CD1c-positive myeloid dendritic cell (primary cell): Measurements from ENCODE around the gene FYN.
"Not testable (repeated sequence)": the region's sequence is repeated elsewhere in the genome, so short reads cannot be mapped to it uniquely, and the experiment has no call there.

ENCODE experiments used
- DNase-seq: peaks from one replicate; pipeline ENCODE4 v3.0.0-alpha.2; 2016; ENCODE audit errors: extremely low spot score

The FYN gene

GRCh38 chr6:111850295-111850937, 22.8 kb downstream of the FYN start:
- no peak for DNase-seq

- no peak for DNase-seq
These were observed 24.0 kb downstream of the FYN start for GRCh38 chr6:111849298-111849697.

GRCh38 chr6:111848262-111848812, 24.9 kb downstream of the FYN start:
- DNase-seq, result no peak

GRCh38 chr6:111846492-111847409, 26.5 kb downstream of the FYN start:
- peak; percentile 48 for DNase-seq

GRCh38 chr6:111846066-111846465, 27.2 kb downstream of the FYN start:
- no peak for DNase-seq

GRCh38 chr6:111845441-111845871, 27.8 kb downstream of the FYN start:
- DNase-seq, result peak; percentile 57

GRCh38 chr6:111844921-111845320, 28.3 kb downstream of the FYN start:
- peak; percentile 39 for DNase-seq

GRCh38 chr6:111844376-111844775, 28.9 kb downstream of the FYN start:
- peak; percentile 8 for DNase-seq

- DNase-seq, result peak; percentile 29
These were observed 29.7 kb downstream of the FYN start for GRCh38 chr6:111843347-111844147.

GRCh38 chr6:111842891-111843290, 30.4 kb downstream of the FYN start:
- no peak for DNase-seq

- DNase-seq, result no peak
These were observed 30.9 kb downstream of the FYN start for GRCh38 chr6:111842271-111842822.

GRCh38 chr6:111841822-111842221, 31.4 kb downstream of the FYN start:
- DNase-seq, result peak; percentile 61

- no peak for DNase-seq
These were observed 32.4 kb downstream of the FYN start for GRCh38 chr6:111840803-111841202.

GRCh38 chr6:111838749-111839484, 34.3 kb downstream of the FYN start:
- no peak for DNase-seq

GRCh38 chr6:111837641-111838500, 35.4 kb downstream of the FYN start:
- DNase-seq, result peak; percentile 24

- peak; percentile 13 for DNase-seq
These were observed 36.2 kb downstream of the FYN start for GRCh38 chr6:111837007-111837406.

GRCh38 chr6:111835807-111836206, 37.4 kb downstream of the FYN start:
- DNase-seq, result no peak

- DNase-seq, result not testable (repeated sequence)
These were observed 37.9 kb downstream of the FYN start for GRCh38 chr6:111835398-111835797.

GRCh38 chr6:111834356-111834755, 38.9 kb downstream of the FYN start:
- no peak for DNase-seq
